Measurements from ENCODE around the gene SCLT1.

The SCLT1 gene

DNA sequence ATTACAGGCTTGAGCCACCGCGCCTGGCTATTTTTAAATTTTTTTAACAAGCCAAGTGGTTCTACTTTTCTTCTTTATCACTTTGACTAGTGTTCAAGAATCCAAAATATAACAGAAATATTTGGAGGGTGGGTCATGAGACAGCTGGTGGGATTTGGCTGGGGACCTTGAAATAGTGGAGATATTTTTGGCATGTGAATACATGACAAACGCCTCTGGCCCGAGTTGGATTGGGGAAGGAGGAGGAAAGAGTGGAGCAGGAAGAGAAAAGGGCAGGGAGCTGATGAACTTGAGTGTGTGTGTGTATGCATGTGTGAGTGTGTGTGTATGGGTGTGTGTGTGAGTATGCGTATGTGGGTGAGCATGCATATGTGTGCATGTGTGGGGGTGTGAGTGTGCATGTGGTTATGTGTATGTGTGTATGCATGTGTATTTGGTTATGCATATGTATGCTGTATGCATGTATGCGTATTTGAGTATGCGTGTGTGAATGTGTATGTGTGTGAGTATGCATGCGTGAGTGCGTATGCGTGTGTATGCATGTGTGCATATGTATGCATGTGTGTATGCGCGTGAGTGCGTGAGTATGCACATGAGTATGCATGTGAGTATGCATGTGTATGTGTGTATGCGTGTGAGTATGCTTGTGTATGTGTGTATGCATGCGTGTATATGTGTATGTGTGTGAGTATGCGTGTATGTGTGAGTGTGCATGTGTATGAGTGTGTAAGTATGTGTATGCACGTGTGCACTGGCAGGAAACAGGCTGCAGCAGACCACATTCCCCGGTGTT, 234.3 kb downstream of the SCLT1 start:
- H3K4me2 ChIP-seq (ENCODE audit: low read depth, low read length), result no peak overlapping the region
- no peaks in the 10 kb centered on the region for H3K9me3 ChIP-seq (replicated peaks; ENCODE audit: insufficient read depth, low read length)
- TF ChIP-seq EZH2phosphoT487 (IDR thresholded peaks at IDR 0.05; ENCODE audit: low read length) (no peak), EZH2 (optimal IDR thresholded peaks at IDR 0.05; ENCODE audit: low read depth, low read length) (no peak)
- TF ChIP-seq, protein P1, sequence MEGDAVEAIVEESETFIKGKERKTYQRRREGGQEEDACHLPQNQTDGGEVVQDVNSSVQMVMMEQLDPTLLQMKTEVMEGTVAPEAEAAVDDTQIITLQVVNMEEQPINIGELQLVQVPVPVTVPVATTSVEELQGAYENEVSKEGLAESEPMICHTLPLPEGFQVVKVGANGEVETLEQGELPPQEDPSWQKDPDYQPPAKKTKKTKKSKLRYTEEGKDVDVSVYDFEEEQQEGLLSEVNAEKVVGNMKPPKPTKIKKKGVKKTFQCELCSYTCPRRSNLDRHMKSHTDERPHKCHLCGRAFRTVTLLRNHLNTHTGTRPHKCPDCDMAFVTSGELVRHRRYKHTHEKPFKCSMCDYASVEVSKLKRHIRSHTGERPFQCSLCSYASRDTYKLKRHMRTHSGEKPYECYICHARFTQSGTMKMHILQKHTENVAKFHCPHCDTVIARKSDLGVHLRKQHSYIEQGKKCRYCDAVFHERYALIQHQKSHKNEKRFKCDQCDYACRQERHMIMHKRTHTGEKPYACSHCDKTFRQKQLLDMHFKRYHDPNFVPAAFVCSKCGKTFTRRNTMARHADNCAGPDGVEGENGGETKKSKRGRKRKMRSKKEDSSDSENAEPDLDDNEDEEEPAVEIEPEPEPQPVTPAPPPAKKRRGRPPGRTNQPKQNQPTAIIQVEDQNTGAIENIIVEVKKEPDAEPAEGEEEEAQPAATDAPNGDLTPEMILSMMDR (IDR thresholded peaks at IDR 0.05; ENCODE audit: low read length), result no peak
- no peaks in the 10 kb centered on the region for H3K27me3 ChIP-seq (replicated peaks; ENCODE audit: insufficient read depth, low read length)
- H3K9me2 ChIP-seq (replicated peaks; ENCODE audit: insufficient read depth, low read length), result no peaks in the 10 kb centered on the region
- no peak overlapping the region for H3K4me3 ChIP-seq (ENCODE audit: low read length)
- peaks cover 96% of the 10 kb centered on the region for H3K79me2 ChIP-seq (ENCODE audit: low read length)
- no peak for DNase-seq
- peaks cover 35% of the 10 kb centered on the region for H3K36me3 ChIP-seq (replicated peaks; ENCODE audit: insufficient read depth, low read length)
- no peak overlapping the region for H2AFZ ChIP-seq (ENCODE audit: low read length)
- peaks cover 17% of the 10 kb centered on the region for H3F3A ChIP-seq (ENCODE audit: insufficient read depth, low read length)
- no peak overlapping the region for H3K27ac ChIP-seq (ENCODE audit: low read length)
- peaks cover 7% of the 10 kb centered on the region for H3K4me1 ChIP-seq (ENCODE audit: low read length)
- no peaks in the 10 kb centered on the region; the same call in 1 of the 2 replicates for H4K20me1 ChIP-seq (ENCODE audit: insufficient read depth, low read length)
- H3K9ac ChIP-seq (ENCODE audit: low read length), result no peak overlapping the region

DNA sequence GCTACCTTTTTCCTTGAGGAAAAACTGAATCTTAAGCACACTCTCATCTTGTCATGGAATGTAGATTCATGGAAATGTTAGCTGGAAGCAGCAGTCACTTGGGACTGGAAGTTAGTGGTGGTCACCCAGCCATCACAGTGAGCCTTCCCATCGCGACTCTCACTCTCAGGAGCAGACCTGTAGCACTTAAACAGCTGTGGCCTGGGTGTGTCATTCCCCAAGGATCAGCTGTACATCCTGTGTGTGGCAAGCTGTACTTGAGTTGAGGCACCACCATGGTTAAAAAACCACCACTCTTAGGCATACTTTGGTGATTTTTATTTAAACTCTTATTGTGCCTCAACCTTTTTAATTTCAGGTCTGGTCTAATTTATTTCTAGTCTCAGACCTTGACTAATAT, 237.1 kb downstream of the SCLT1 start:
- Histone ChIP-seq H3K4me2 (ENCODE audit: low read depth, low read length) (no peak overlapping the region), H3F3A (ENCODE audit: insufficient read depth, low read length) (peaks cover 23% of the 10 kb centered on the region), H3K9me2 (replicated peaks; ENCODE audit: insufficient read depth, low read length) (no peaks in the 10 kb centered on the region), H3K36me3 (replicated peaks; ENCODE audit: insufficient read depth, low read length) (peaks cover 33% of the 10 kb centered on the region), H3K9me3 (replicated peaks; ENCODE audit: insufficient read depth, low read length) (no peaks in the 10 kb centered on the region), H3K4me1 (ENCODE audit: low read length) (peaks cover 18% of the 10 kb centered on the region), H3K27me3 (replicated peaks; ENCODE audit: insufficient read depth, low read length) (no peaks in the 10 kb centered on the region), H3K9ac (ENCODE audit: low read length) (no peak overlapping the region), H3K79me2 (ENCODE audit: low read length) (peaks cover 96% of the 10 kb centered on the region), H3K27ac (ENCODE audit: low read length) (no peak overlapping the region), H2AFZ (ENCODE audit: low read length) (no peak overlapping the region), H4K20me1 (ENCODE audit: insufficient read depth, low read length) (no peaks in the 10 kb centered on the region; the same call in 1 of the 2 replicates), H3K4me3 (ENCODE audit: low read length) (no peak overlapping the region)
- no peak for DNase-seq
- no peak for TF ChIP-seq EZH2phosphoT487 (IDR thresholded peaks at IDR 0.05; ENCODE audit: low read length)
- TF ChIP-seq, protein P1 (IDR thresholded peaks at IDR 0.05; ENCODE audit: low read length), result no peak
- no peak for TF ChIP-seq EZH2 (optimal IDR thresholded peaks at IDR 0.05; ENCODE audit: low read depth, low read length)

DNA sequence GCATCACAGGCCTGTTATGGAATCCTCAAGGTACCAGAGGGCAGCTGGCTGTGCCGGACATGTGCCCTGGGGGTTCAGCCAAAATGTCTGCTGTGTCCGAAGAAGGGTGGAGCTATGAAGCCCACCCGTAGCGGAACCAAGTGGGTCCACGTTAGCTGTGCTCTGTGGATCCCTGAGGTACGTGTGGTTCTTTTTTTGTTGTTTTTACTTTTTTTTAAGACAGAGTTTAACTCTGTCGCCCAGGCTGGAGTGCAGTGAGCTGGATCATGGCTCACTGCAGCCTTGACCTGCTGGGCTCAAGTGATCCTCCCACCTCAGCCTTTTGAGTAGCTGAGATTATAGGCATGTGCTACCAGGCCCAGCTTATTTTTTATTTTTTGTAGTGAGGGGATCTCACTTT, 237.7 kb downstream of the SCLT1 start:
- no peak overlapping the region for H3K4me3 ChIP-seq (ENCODE audit: low read length)
- no peak overlapping the region for H2AFZ ChIP-seq (ENCODE audit: low read length)
- H4K20me1 ChIP-seq (ENCODE audit: insufficient read depth, low read length), result no peaks in the 10 kb centered on the region; the same call in 1 of the 2 replicates
- peaks cover 96% of the 10 kb centered on the region for H3K79me2 ChIP-seq (ENCODE audit: low read length)
- H3K27me3 ChIP-seq (replicated peaks; ENCODE audit: insufficient read depth, low read length), result no peaks in the 10 kb centered on the region
- no peak overlapping the region for H3K9ac ChIP-seq (ENCODE audit: low read length)
- no peaks in the 10 kb centered on the region for H3K9me3 ChIP-seq (replicated peaks; ENCODE audit: insufficient read depth, low read length)
- no peak for TF ChIP-seq EZH2phosphoT487 (IDR thresholded peaks at IDR 0.05; ENCODE audit: low read length)
- TF ChIP-seq, protein P1 (IDR thresholded peaks at IDR 0.05; ENCODE audit: low read length), result no peak
- TF ChIP-seq EZH2 (optimal IDR thresholded peaks at IDR 0.05; ENCODE audit: low read depth, low read length), result no peak
- no peak for DNase-seq
- H3K4me2 ChIP-seq (ENCODE audit: low read depth, low read length), result no peak overlapping the region
- H3K27ac ChIP-seq (ENCODE audit: low read length), result no peak overlapping the region
- H3K4me1 ChIP-seq (ENCODE audit: low read length), result peaks cover 18% of the 10 kb centered on the region
- peaks cover 19% of the 10 kb centered on the region for H3F3A ChIP-seq (ENCODE audit: insufficient read depth, low read length)
- H3K36me3 ChIP-seq (replicated peaks; ENCODE audit: insufficient read depth, low read length), result peaks cover 28% of the 10 kb centered on the region
- H3K9me2 ChIP-seq (replicated peaks; ENCODE audit: insufficient read depth, low read length), result no peaks in the 10 kb centered on the region
